SK-N-SH treated with all-trans-retinoic acid at 6 μM for 48 hours (cell line): ENCODE results near the gene IKZF1.

Source experiments
- BACH2 ChIP-seq: fragments of 250-450 bp; sonication (Bioruptor Pico); IDR thresholded peaks from 2 replicates; pipeline ENCODE4 v1.9.0; 2021; ENCODE audit warnings: mild to moderate bottlenecking, borderline replicate concordance
- CREB5 ChIP-seq: fragments of 250-450 bp; sonication (Bioruptor Pico); IDR thresholded peaks from 2 replicates; pipeline ENCODE4 v1.5.1; 2020; ENCODE audit warnings: low read depth, mild to moderate bottlenecking, moderate library complexity
- GLIS3 ChIP-seq: fragments of 250-450 bp; sonication (Bioruptor Pico); IDR thresholded peaks from 2 replicates; pipeline ENCODE4 v1.5.0; 2020; ENCODE audit warnings: mild to moderate bottlenecking, moderate library complexity
- OSR1 ChIP-seq: fragments of 250-450 bp; sonication (Bioruptor Pico); IDR thresholded peaks from 2 replicates; pipeline ENCODE4 v1.8.0; 2022; ENCODE audit warnings: moderate library complexity, mild to moderate bottlenecking, inconsistent platforms
- PATZ1 ChIP-seq: fragments of 250-450 bp; sonication (Bioruptor Pico); IDR thresholded peaks from 2 replicates; pipeline ENCODE4 v1.8.0; 2020; ENCODE audit warnings: mild to moderate bottlenecking, moderate library complexity, borderline replicate concordance
- RARB ChIP-seq: fragments of 250-450 bp; sonication (Bioruptor Pico); IDR thresholded peaks from 2 replicates; pipeline ENCODE4 v1.8.0; 2021; ENCODE audit warnings: mild to moderate bottlenecking, moderate library complexity
- SNAI2 ChIP-seq: fragments of 250-450 bp; sonication (Bioruptor Pico); IDR thresholded peaks from 2 replicates; pipeline ENCODE4 v1.5.0; 2020; ENCODE audit warnings: mild to moderate bottlenecking, moderate library complexity
- TCF4 ChIP-seq: fragments of 250-450 bp; sonication (Bioruptor Pico); IDR thresholded peaks from 2 replicates; pipeline ENCODE4 v1.8.0; 2021; ENCODE audit warnings: mild to moderate bottlenecking, moderate library complexity, borderline replicate concordance
- TOX ChIP-seq: fragments of 250-450 bp; sonication (Bioruptor Pico); IDR thresholded peaks from 2 replicates; pipeline ENCODE4 v1.8.0; 2021; ENCODE audit warnings: mild to moderate bottlenecking, moderate library complexity, borderline replicate concordance
- ZC3H10 ChIP-seq: fragments of 250-450 bp; sonication (Bioruptor Pico); IDR thresholded peaks from 2 replicates; pipeline ENCODE4 v1.5.1; 2021; ENCODE audit warnings: mild to moderate bottlenecking, moderate library complexity
- ZFP3 ChIP-seq: fragments of 250-450 bp; sonication (Bioruptor Pico); IDR thresholded peaks from 2 replicates; pipeline ENCODE4 v1.5.0; 2020; ENCODE audit warnings: mild to moderate bottlenecking, moderate library complexity

- no peak for TF ChIP-seq BACH2 (CRISPR knock-in tag)
- TF ChIP-seq SNAI2 (CRISPR knock-in tag): no peak
- TF ChIP-seq RARB (CRISPR knock-in tag): no peak
- TF ChIP-seq OSR1 (CRISPR knock-in tag): no peak
- no peak for TF ChIP-seq ZFP3
- TF ChIP-seq TCF4 (CRISPR knock-in tag): no peak
- TF ChIP-seq CREB5 (CRISPR knock-in tag): no peak
- TF ChIP-seq ZC3H10: no peak
- TF ChIP-seq TOX (CRISPR knock-in tag): no peak
- no peak for TF ChIP-seq PATZ1 (CRISPR knock-in tag)
- TF ChIP-seq GLIS3 (CRISPR knock-in tag): no peak
Observed at GRCh38 chr7:50349399-50349798, 44.9 kb downstream of the IKZF1 start.
